GM10248 (cell line): ENCODE results near the gene SLC16A12.
A peak's percentile ranks its signal among the peaks of the same experiment; 100 is the strongest.

Experiments
- CTCF ChIA-PET: fragments of 300-600 bp; sonication (Branson Sonifier 250); formaldehyde crosslinking; extraction: SDS; loops from one replicate; lab custom pipeline; 2021; ENCODE audit warnings: antibody characterized with exemption; lab: Yijun Ruan, JAX
- POLR2A ChIA-PET: fragments of 350-650 bp; sonication (Branson Sonifier 250); formaldehyde crosslinking; extraction: SDS; loops from one replicate; lab custom pipeline; 2020; ENCODE audit warnings: antibody characterized with exemption; lab: Yijun Ruan, JAX
- DNase-seq: peaks from one replicate; pipeline ENCODE4 v3.0.0; 2012; ENCODE audit errors: extremely low spot score
- CTCF ChIP-seq: IDR thresholded peaks from 2 replicates; pipeline ENCODE4 v1.5.1; 2012; ENCODE audit warnings: mild to moderate bottlenecking, low read depth; ENCODE audit errors: extremely low read depth, missing control alignments, control extremely low read depth

Gene SLC16A12

DNA sequence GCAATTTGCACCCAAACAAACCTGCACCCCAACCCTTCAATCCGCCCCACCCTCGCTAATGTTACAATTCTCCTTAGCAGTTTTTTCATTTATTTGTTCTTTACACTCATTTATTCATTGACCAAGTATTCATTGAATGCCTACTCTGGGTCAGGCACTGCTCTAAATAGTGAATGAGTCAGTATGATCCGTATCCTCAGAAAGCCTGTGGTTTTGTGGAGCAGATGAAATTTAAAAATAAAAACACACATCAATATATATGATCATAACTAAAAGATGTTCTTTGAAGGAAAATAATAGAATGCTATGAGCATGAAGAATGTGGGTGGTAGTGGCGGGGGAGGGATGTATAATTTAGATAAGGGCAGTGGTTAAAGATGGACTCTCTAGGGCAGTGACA is 107.8 kb downstream of the SLC16A12 start:
- DNase-seq = no peak
- no peak for TF ChIP-seq CTCF
- POLR2A ChIA-PET = no interaction called here
- CTCF ChIA-PET = interaction anchor here (1.0 to 2.0 kb wide), 3 partner anchors 9 to 135 kb away, joined by 4 to 6 read pairs (median 5); no protein-coding TSS in a partner anchor

DNA sequence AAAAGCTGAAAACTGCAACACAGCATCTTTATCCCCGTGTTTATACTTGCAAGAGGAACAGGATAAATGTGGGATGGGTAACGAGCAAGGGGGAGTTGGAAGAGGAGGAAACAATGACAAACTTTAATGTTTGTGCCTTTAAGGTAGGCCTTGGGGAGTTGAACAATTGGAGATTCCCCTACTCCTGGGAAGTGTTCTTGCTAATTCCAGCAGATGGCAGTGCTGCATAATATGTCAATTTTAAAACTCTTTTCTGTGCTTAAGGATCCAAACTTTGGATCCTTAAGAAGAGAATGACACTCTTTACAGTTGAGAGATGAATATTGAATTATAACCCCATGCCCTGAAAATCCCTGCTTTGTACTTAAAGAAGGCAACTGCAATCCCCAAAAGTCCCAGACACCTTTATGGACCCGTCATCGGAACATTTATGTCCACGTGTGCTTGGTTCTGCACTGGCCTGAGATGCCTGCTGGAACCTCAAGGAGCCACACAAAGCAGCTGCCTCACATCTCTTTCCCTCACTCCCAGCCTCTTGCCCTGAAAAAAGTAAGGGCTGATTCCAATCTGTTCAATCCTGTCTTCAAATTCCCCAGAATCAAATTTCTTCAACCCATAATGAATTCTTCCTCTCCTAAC is 109.0 kb downstream of the SLC16A12 start:
- ChIA-PET POLR2A (no interaction called here), CTCF (interaction anchor here (0.6 kb wide), 1 partner anchor 10 kb away, joined by 3 read pairs; no protein-coding TSS in a partner anchor)
- peak; percentile 44 for DNase-seq
- TF ChIP-seq CTCF = peak; percentile 79

DNA sequence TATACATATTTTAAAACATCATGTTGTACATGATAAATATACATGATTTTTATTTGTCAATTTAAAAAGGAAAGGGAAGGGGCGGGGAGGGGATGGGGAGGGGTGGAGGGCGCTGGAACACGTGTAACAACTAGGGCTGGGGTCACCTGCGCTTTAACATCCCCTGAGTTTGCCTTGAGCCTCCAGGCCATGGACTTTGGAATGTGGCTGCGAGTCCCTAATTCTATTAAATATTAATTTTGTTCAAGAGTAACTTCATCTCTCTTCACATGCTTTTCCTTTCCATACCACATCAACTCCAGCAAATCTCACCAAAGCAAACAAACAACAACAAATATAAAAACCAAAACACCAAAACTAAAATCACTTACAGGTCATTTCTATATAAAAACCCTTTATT is 110.4 kb downstream of the SLC16A12 start:
- TF ChIP-seq CTCF = no peak
- DNase-seq = no peak
- ChIA-PET POLR2A (no interaction called here), CTCF (no interaction called here)

- TF ChIP-seq CTCF = no peak
- ChIA-PET CTCF (no interaction called here), POLR2A (no interaction called here)
- no peak for DNase-seq
Observed at GRCh38 chr10:89421018-89421476, 114.3 kb downstream of the SLC16A12 start.

- ChIA-PET POLR2A (no interaction called here), CTCF (interaction anchor here (1.1 to 2.3 kb wide), 4 partner anchors 11 to 50 kb away, joined by 3 to 11 read pairs (median 4); no protein-coding TSS in a partner anchor)
- TF ChIP-seq CTCF = no peak
- DNase-seq = no peak
Observed at GRCh38 chr10:89419548-89419947, 115.8 kb downstream of the SLC16A12 start.

DNA sequence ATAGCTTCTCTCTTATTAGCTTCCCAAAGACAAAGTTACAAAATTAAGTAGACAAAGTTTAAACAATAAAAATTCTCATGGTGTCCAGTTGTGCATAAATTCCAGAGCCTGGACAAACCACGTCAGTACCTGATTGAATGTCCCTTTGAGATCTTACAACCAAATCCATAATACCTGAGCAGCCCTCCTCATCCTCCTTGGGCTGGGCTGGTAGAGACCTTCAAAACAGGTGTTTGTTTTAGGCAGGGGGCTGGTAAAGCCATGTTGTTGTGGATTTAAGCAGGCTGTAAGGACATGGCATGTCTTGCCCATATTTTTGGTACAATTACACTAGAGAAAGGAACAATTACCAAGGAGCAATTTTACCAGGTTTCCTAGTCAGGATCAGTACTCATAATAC is 118.9 kb downstream of the SLC16A12 start:
- ChIA-PET CTCF (interaction anchor here (1.4 to 3.1 kb wide), 4 partner anchors 10 to 170 kb away, joined by 3 to 8 read pairs (median 4); no protein-coding TSS in a partner anchor), POLR2A (no interaction called here)
- TF ChIP-seq CTCF = no peak
- DNase-seq = no peak
